Sigmoid colon (tissue), 4 donors: ENCODE data around the gene WASF2.

Experiments
- CTCF ChIP-seq, 4 experiments: fragments of 450-650 bp in 3 of 4; fragments of 200-600 bp in 1 of 4; IDR thresholded peaks; one replicate each; pipeline ENCODE4 v1.5.1; 2016 to 2019; ENCODE audit warnings: antibody characterized with exemption in 4 of 4, mild to moderate bottlenecking in 3 of 4, moderate library complexity in 2 of 4
- EP300 ChIP-seq, 4 donors: sonication (generic); formaldehyde crosslinking; IDR thresholded peaks; one replicate each; pipeline ENCODE4 v1.6.1; 2017; ENCODE audit warnings: antibody characterized with exemption in 4 of 4
- POLR2A ChIP-seq, 2 donors: fragments of 450-650 bp; IDR thresholded peaks; one replicate each; pipeline ENCODE4 v1.6.1; 2016; ENCODE audit warnings: antibody characterized with exemption in 2 of 2, mild to moderate bottlenecking in 2 of 2, moderate library complexity in 2 of 2
- POLR2AphosphoS5 ChIP-seq, 4 donors: sonication (generic); formaldehyde crosslinking; IDR thresholded peaks; one replicate each; pipeline ENCODE4 v1.6.1; 2017; ENCODE audit warnings: antibody characterized with exemption in 4 of 4

GRCh38 chr1:27503844-27504587 is 14.0 kb upstream of the WASF2 start:
- TF ChIP-seq CTCF (IDR thresholded peaks at IDR 0.05) (no peak), POLR2A (IDR thresholded peaks at IDR 0.05) (no peak), POLR2AphosphoS5 (IDR thresholded peaks at IDR 0.05) (peak in 1 of 4 donors; percentile 16), EP300 (IDR thresholded peaks at IDR 0.05) (no peak)
